ENCODE measurements around the gene PKMYT1.

- TF ChIP-seq CTCF (IDR thresholded peaks at IDR 0.05) (no peak), POLR2A (IDR thresholded peaks at IDR 0.05) (no peak)
These were observed 33.6 kb downstream of the PKMYT1 start for GRCh38 chr16:2946649-2947048.

Data from right lobe of liver (tissue), 4 donors.